ENCODE results near the gene TNMD. TPM values are rescaled to one million over a fixed set of nuclear protein-coding genes. Genes with fewer than 3 reads are reported as not detected.

TNMD gene
- total and polyA plus RNA-seq, 2 of the 4 experiments (the other 2 are of a cell fraction): not detected

DNA sequence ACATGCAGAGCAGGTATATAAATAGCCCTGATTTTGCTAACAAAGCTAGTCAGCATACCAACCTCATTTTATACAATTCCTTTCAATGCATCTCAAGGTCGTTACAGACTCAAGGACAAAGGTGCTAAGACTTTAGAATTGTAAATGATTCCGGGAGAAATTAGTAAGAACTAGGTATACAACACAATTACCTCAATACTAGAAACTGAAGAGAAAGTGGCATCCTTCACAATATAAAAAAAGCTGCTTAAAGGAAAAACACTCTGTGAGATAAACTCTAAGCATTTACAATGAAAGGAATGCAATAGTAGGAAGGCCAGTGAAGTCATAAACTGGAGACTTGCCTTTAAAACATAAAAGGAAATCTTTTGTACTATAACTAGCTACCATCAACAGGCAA lies 11.9 kb downstream of the TNMD start:
- peaks cover 7% of the 10 kb centered on the region for H3K27me3 ChIP-seq (ENCODE audit: control insufficient read depth, insufficient read depth, low read length)
- TF ChIP-seq MXI1 (IDR thresholded peaks at IDR 0.05; ENCODE audit: borderline replicate concordance, low read depth, low read length) (no peak), SMC3 (IDR thresholded peaks at IDR 0.05; ENCODE audit: low read depth, low read length) (no peak), USF2 (IDR thresholded peaks at IDR 0.05; ENCODE audit: low read depth, low read length) (no peak), ELK1 (IDR thresholded peaks at IDR 0.05; ENCODE audit: borderline replicate concordance, low read depth, low read length) (no peak), POLR2A (IDR thresholded peaks at IDR 0.05; ENCODE audit: low read depth, low read length) (no peak), CEBPB (IDR thresholded peaks at IDR 0.05; ENCODE audit: low read depth, low read length) (no peak), RCOR1 (IDR thresholded peaks at IDR 0.05; ENCODE audit: insufficient replicate concordance, low read length) (no peak), BHLHE40 (IDR thresholded peaks at IDR 0.05; ENCODE audit: low read depth, low read length) (no peak), CTCF (conservative IDR thresholded peaks at IDR 0.05; ENCODE audit: low read depth, low read length) (no peak), NFE2L2 (IDR thresholded peaks at IDR 0.05; ENCODE audit: low read depth, low read length) (no peak)
- no peak overlapping the region for H4K8ac ChIP-seq (ENCODE audit: low read depth in 2 of 2, low read length in 2 of 2)
- no peaks in the 10 kb centered on the region for H4K20me1 ChIP-seq (ENCODE audit: insufficient read depth, low read length)
- H2BK120ac ChIP-seq (ENCODE audit: low read depth, low read length): no peak overlapping the region
- no peak overlapping the region for H3K23ac ChIP-seq (ENCODE audit: low read depth, low read length)
- no peak overlapping the region for H4K91ac ChIP-seq (ENCODE audit: insufficient read depth, low read depth, low read length)
- ATAC-seq (ENCODE audit: low read depth) (no peak), DNase-seq (no peak)
- BruUV-seq (replicated peaks): no TSS peak
- no peak overlapping the region for H2BK20ac ChIP-seq (ENCODE audit: low read depth, low read length)
- H3K4me1 ChIP-seq (ENCODE audit: control insufficient read depth, insufficient read depth, low read length): no peaks in the 10 kb centered on the region
- H3K4me2 ChIP-seq (ENCODE audit: low read depth, low read length): no peak overlapping the region
- H2AK5ac ChIP-seq (ENCODE audit: low read depth, low read length): no peak overlapping the region
- dilution Hi-C loops (cut with HindIII; ENCODE audit: low sequenced_read_pairs, unreplicated experiment): no loop called here
- no peak overlapping the region for H3K56ac ChIP-seq (ENCODE audit: extremely low read depth, insufficient read depth, low read length)
- H4K5ac ChIP-seq (ENCODE audit: low read depth, low read length): no peak overlapping the region
- no peak overlapping the region for H2BK15ac ChIP-seq (ENCODE audit: low read depth, low read length)
- no peaks in the 10 kb centered on the region for H3K9me3 ChIP-seq (ENCODE audit: control insufficient read depth, insufficient read depth, low read length)
- H2BK5ac ChIP-seq (ENCODE audit: low read depth, low read length, poor library complexity, severe bottlenecking): no peak overlapping the region
- in situ Hi-C loops (cut with MboI; ENCODE audit: low sequenced_read_pairs): no loop called here
- H3K9me1 ChIP-seq (ENCODE audit: insufficient read depth, low read length): no peaks in the 10 kb centered on the region
- intact Hi-C loops (cut with micrococcal nuclease): no loop called here
- H3K79me1 ChIP-seq (ENCODE audit: low read depth in 1 of 2, low read length in 2 of 2): no peaks in the 10 kb centered on the region
- CTCF ChIA-PET: interaction anchor here (1.2 kb wide), 1 partner anchor 172 kb away, joined by 3 read pairs; no protein-coding TSS in a partner anchor
- H3K18ac ChIP-seq (ENCODE audit: low read depth, low read length): no peak overlapping the region
- no peak overlapping the region for H3K27ac ChIP-seq (ENCODE audit: insufficient read depth, low read length)
- H3K4me3 ChIP-seq (ENCODE audit: insufficient read depth, low read depth, low read length): no peak overlapping the region
- H2AFZ ChIP-seq (replicated peaks; ENCODE audit: low read length, poor library complexity): no peak overlapping the region
- no peak overlapping the region for H3K4ac ChIP-seq (ENCODE audit: low read depth, low read length)
- no peak overlapping the region for H2AK9ac ChIP-seq (replicated peaks; ENCODE audit: low read depth, low read length, poor library complexity)
- POLR2A ChIA-PET (ENCODE audit: unreplicated experiment): no interaction called here
- no peak overlapping the region for H3K14ac ChIP-seq (replicated peaks; ENCODE audit: low read depth, low read length)
- H3K9ac ChIP-seq (ENCODE audit: low read depth, low read length): no peak overlapping the region
- H3K36me3 ChIP-seq (ENCODE audit: control insufficient read depth, insufficient read depth, low read length): no peaks in the 10 kb centered on the region
- no CpG with 5 or more reads among the region's 2 CpGs for WGBS, 2 experiments (ENCODE audit: extremely low coverage in 2 of 2, insufficient read length in 1 of 2)

Data from IMR-90 (cell line).